ENCODE data around the gene CEMIP. TPM values are rescaled to one million over a fixed set of nuclear protein-coding genes. Genes with fewer than 3 reads are reported as not detected.

The CEMIP gene
- total RNA-seq, 1 experiment from 2014 or later, result 3.5 TPM

DNA sequence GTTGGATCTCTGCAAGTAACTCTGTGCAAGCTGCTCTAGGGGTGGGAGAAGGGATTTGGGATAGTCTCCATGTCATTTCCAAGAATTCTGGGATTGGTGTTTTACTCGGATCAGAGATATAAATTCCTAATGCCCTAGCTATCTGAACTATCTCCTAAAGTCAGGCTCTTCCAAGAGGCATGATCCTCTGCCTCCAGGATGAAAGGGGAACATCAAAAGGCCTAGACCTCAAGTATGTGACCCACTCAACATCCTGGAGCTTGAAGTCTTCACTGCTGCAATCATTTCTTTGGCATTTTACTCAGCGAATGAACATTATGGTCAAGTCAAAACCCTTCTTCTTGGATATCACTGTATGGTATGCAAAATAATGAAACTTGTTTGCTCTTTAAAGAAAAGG lies 104.5 kb downstream of the CEMIP start:
- POLR2A ChIA-PET, result no interaction called here
- no peak overlapping the region for H2AFZ ChIP-seq (ENCODE audit: low read depth, low read length, poor library complexity, severe bottlenecking)
- no peak overlapping the region for H3K4me2 ChIP-seq (ENCODE audit: low read length)
- RAD21 ChIA-PET (ENCODE audit: low non-redundant PET in 1 of 2, low total read pairs in 2 of 2, uncharacterized antibody in 2 of 2, unreplicated experiment in 2 of 2), result no interaction called here
- ATAC-seq (no peak), DNase-seq (ENCODE audit: low read depth, low spot score) (no peak)
- no peaks in the 10 kb centered on the region for H3K9me2 ChIP-seq (ENCODE audit: insufficient read depth)
- peaks cover 0 to 2% of the 10 kb centered on the region in 2 experiments; a peak in 1 of 4 replicates for H3K4me1 ChIP-seq (ENCODE audit: control insufficient read depth in 1 of 2, insufficient read depth in 2 of 2, low read length in 2 of 2)
- TF ChIP-seq, protein P1, sequence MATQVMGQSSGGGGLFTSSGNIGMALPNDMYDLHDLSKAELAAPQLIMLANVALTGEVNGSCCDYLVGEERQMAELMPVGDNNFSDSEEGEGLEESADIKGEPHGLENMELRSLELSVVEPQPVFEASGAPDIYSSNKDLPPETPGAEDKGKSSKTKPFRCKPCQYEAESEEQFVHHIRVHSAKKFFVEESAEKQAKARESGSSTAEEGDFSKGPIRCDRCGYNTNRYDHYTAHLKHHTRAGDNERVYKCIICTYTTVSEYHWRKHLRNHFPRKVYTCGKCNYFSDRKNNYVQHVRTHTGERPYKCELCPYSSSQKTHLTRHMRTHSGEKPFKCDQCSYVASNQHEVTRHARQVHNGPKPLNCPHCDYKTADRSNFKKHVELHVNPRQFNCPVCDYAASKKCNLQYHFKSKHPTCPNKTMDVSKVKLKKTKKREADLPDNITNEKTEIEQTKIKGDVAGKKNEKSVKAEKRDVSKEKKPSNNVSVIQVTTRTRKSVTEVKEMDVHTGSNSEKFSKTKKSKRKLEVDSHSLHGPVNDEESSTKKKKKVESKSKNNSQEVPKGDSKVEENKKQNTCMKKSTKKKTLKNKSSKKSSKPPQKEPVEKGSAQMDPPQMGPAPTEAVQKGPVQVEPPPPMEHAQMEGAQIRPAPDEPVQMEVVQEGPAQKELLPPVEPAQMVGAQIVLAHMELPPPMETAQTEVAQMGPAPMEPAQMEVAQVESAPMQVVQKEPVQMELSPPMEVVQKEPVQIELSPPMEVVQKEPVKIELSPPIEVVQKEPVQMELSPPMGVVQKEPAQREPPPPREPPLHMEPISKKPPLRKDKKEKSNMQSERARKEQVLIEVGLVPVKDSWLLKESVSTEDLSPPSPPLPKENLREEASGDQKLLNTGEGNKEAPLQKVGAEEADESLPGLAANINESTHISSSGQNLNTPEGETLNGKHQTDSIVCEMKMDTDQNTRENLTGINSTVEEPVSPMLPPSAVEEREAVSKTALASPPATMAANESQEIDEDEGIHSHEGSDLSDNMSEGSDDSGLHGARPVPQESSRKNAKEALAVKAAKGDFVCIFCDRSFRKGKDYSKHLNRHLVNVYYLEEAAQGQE (IDR thresholded peaks at IDR 0.05; ENCODE audit: low read depth), result no peak
- TF ChIP-seq POLR2AphosphoS5 (IDR thresholded peaks at IDR 0.05; ENCODE audit: low read depth, low read length) (no peak), SP1 (IDR thresholded peaks at IDR 0.05; ENCODE audit: low read depth) (no peak), CBX3 (IDR thresholded peaks at IDR 0.05; ENCODE audit: low read depth) (no peak), SRF (IDR thresholded peaks at IDR 0.05; ENCODE audit: low read depth) (no peak), POLR2A (IDR thresholded peaks at IDR 0.05; ENCODE audit: borderline replicate concordance, extremely low read depth, insufficient read depth, insufficient read length) (no peak), EZH2phosphoT487 (IDR thresholded peaks at IDR 0.05; ENCODE audit: borderline replicate concordance) (no peak), JUND (IDR thresholded peaks at IDR 0.05) (no peak), ZNF274 (IDR thresholded peaks at IDR 0.05; ENCODE audit: low read depth, low read length) (no peak), YY1 (IDR thresholded peaks at IDR 0.05; ENCODE audit: extremely low read depth, insufficient replicate concordance, low read depth, low read length) (no peak), RAD21 (IDR thresholded peaks at IDR 0.05; ENCODE audit: low read depth) (no peak), ATF3 (IDR thresholded peaks at IDR 0.05) (no peak)
- TF ChIP-seq, protein P2, sequence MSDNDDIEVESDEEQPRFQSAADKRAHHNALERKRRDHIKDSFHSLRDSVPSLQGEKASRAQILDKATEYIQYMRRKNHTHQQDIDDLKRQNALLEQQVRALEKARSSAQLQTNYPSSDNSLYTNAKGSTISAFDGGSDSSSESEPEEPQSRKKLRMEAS (IDR thresholded peaks at IDR 0.05), result no peak
- TF ChIP-seq, protein P3, sequence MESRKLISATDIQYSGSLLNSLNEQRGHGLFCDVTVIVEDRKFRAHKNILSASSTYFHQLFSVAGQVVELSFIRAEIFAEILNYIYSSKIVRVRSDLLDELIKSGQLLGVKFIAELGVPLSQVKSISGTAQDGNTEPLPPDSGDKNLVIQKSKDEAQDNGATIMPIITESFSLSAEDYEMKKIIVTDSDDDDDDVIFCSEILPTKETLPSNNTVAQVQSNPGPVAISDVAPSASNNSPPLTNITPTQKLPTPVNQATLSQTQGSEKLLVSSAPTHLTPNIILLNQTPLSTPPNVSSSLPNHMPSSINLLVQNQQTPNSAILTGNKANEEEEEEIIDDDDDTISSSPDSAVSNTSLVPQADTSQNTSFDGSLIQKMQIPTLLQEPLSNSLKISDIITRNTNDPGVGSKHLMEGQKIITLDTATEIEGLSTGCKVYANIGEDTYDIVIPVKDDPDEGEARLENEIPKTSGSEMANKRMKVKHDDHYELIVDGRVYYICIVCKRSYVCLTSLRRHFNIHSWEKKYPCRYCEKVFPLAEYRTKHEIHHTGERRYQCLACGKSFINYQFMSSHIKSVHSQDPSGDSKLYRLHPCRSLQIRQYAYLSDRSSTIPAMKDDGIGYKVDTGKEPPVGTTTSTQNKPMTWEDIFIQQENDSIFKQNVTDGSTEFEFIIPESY (IDR thresholded peaks at IDR 0.05; ENCODE audit: extremely low read depth, insufficient replicate concordance, low read length), result no peak
- no peak overlapping the region for H3K27ac ChIP-seq (ENCODE audit: low read depth, low read length)
- no peaks in the 10 kb centered on the region for H3K9me3 ChIP-seq (ENCODE audit: control insufficient read depth in 1 of 2, insufficient read depth in 1 of 2, low read depth in 1 of 2, low read length in 2 of 2)
- intact Hi-C loops (cut with micrococcal nuclease), result no loop called here
- H3K4me3 ChIP-seq (replicated peaks in 1 of 2; ENCODE audit: low read depth in 1 of 2, low read length in 2 of 2), result no peak overlapping the region
- H3K36me3 ChIP-seq (ENCODE audit: control insufficient read depth in 1 of 2, insufficient read depth in 2 of 2, low read length in 2 of 2), result peaks cover 0 to 7% of the 10 kb centered on the region in 2 experiments; a peak in 1 of 4 replicates
- no TSS peak for BruUV-seq (replicated peaks)
- H3K9ac ChIP-seq (ENCODE audit: low read length), result no peak overlapping the region
- H3K79me2 ChIP-seq (ENCODE audit: insufficient read depth, low read length), result no peaks in the 10 kb centered on the region
- H4K20me1 ChIP-seq (ENCODE audit: insufficient read depth), result no peaks in the 10 kb centered on the region
- H3K27me3 ChIP-seq (ENCODE audit: insufficient read depth, low read length), result no peaks in the 10 kb centered on the region
- CTCF ChIA-PET, result no interaction called here

Data from HCT116 (cell line).